GM23338 (cell line): ENCODE measurements around the gene ZEB2.

ENCODE experiments used
- CTCF ChIP-seq, 2 experiments: fragments of 200-600 bp in 1 of 2; sonication (generic) in 1 of 2; conservative IDR thresholded peaks; 2 replicates each; pipeline versions ENCODE4 v1.5.1 to v1.6.1; 2016 to 2017; ENCODE audit warnings: antibody characterized with exemption in 2 of 2, low read depth in 2 of 2, mild to moderate bottlenecking in 2 of 2, moderate library complexity in 1 of 2
- ETS1 ChIP-seq: IDR thresholded peaks from 2 replicates; pipeline ENCODE4 v1.6.1; 2016; ENCODE audit warnings: antibody characterized with exemption
- EZH2 ChIP-seq: fragments of 200-600 bp; sonication (generic); IDR thresholded peaks from one replicate; pipeline ENCODE4 v1.8.0; 2017; ENCODE audit warnings: antibody characterized with exemption, mild to moderate bottlenecking, low read depth; ENCODE audit not compliant: unreplicated experiment
- POLR2AphosphoS5 ChIP-seq: IDR thresholded peaks from 2 replicates; pipeline ENCODE4 v1.6.1; 2016; ENCODE audit warnings: antibody characterized with exemption, low read depth

DNA sequence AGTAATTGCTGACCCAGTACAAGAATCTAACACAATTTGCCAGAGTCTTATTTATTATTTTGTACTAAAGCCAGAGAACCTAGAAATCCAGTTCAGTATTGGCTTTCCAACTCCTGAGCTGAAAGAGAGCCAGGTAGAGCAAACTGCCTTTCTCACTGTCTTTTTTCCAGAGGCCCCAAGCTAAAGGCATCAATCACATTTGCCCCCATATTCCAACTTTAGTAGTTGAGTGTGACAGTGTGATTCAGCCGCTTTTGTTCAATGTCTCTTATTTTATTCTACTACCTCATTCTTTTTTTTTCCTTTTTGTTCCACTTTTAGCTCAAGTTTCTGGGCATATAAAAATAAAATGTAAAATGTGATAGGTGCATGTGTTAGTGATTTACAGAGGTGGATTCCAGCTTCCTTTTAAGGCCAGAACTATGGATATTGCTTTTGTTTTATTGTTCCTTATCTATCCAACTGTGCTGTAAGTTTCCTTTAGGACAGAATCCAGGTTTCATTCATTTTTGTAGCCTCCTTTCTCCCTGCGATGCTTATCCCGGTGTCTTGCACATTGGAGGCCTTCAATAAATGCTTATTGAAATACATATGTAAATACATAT lies 153.0 kb downstream of the ZEB2 start:
- TF ChIP-seq EZH2 (no peak), CTCF (conservative IDR thresholded peaks at IDR 0.05; ENCODE audit: low read depth in 2 of 2) (no peak), ETS1 (no peak), POLR2AphosphoS5 (no peak)
